DND-41 (cell line): ENCODE results near the gene ANKRD23.
A peak's percentile ranks its signal among the peaks of the same experiment; 100 is the strongest.

Experiments
- ATAC-seq: fragments of 200-7000 bp; cut with Tn5 transposase; 3 replicates; pipeline ENCODE4 v1.9.1; 2021; ENCODE audit warnings: low read depth; ENCODE audit not compliant: insufficient read depth
- DNase-seq: peaks from one replicate; pipeline ENCODE4 v3.0.0-alpha.2; 2020
- H2AFZ ChIP-seq: 2 replicates; pipeline ENCODE4 v1.6.0; 2012; ENCODE audit warnings: low read depth, low read length
- H3K27ac ChIP-seq: 2 replicates; pipeline ENCODE4 v1.5.1; 2012; ENCODE audit warnings: low read length, inconsistent platforms
- H3K27me3 ChIP-seq: fragments of 200-600 bp; sonication (generic); 2 replicates; pipeline ENCODE4 v1.6.0; 2012; ENCODE audit warnings: low read length, mild to moderate bottlenecking, inconsistent platforms; ENCODE audit not compliant: insufficient read depth, poor library complexity
- H3K36me3 ChIP-seq: 2 replicates; pipeline ENCODE4 v1.5.1; 2012; ENCODE audit warnings: low read length, inconsistent platforms; ENCODE audit not compliant: insufficient read depth
- H3K4me1 ChIP-seq: 2 replicates; pipeline ENCODE4 v1.5.1; 2012; ENCODE audit warnings: mild to moderate bottlenecking, low read length; ENCODE audit not compliant: insufficient read depth
- H3K4me2 ChIP-seq: 2 replicates; pipeline ENCODE4 v1.6.0; 2012; ENCODE audit warnings: mild to moderate bottlenecking, moderate library complexity, low read length, inconsistent platforms; ENCODE audit not compliant: insufficient read depth
- H3K4me3 ChIP-seq, 2 experiments: fragments of 200-600 bp in 1 of 2; shearing (Covaris generic) in 1 of 2; 2 replicates each; pipeline ENCODE4 v1.5.1; 2012 to 2016; ENCODE audit warnings: inconsistent platforms in 2 of 2, low read length in 2 of 2, mild to moderate bottlenecking in 2 of 2, low read depth in 1 of 2, moderate library complexity in 1 of 2
- H3K79me2 ChIP-seq: 2 replicates; pipeline ENCODE4 v1.6.0; 2012; ENCODE audit warnings: low read length, inconsistent platforms; ENCODE audit not compliant: insufficient read depth
- H3K9ac ChIP-seq: 2 replicates; pipeline ENCODE4 v1.6.0; 2012; ENCODE audit warnings: low read depth, mild to moderate bottlenecking, inconsistent platforms, low read length, moderate library complexity
- H3K9me3 ChIP-seq: 2 replicates; pipeline ENCODE4 v1.5.1; 2012; ENCODE audit warnings: low read length, moderate library complexity, mild to moderate bottlenecking, inconsistent platforms; ENCODE audit not compliant: insufficient read depth, severe bottlenecking
- H4K20me1 ChIP-seq: 2 replicates; pipeline ENCODE4 v1.6.0; 2012; ENCODE audit warnings: low read length; ENCODE audit not compliant: insufficient read depth
- CTCF ChIP-seq: IDR thresholded peaks from 2 replicates; pipeline ENCODE4 v1.5.1; 2012; ENCODE audit warnings: borderline replicate concordance, low read length, moderate library complexity, mild to moderate bottlenecking; ENCODE audit not compliant: poor library complexity, severe bottlenecking; ENCODE audit errors: extremely low read depth
- EZH2 ChIP-seq: IDR thresholded peaks from 3 replicates; pipeline ENCODE4 v1.6.1; 2012; ENCODE audit warnings: borderline replicate concordance, low read depth, mild to moderate bottlenecking, moderate library complexity, low read length, inconsistent platforms; ENCODE audit not compliant: severe bottlenecking

ANKRD23 gene

GRCh38 chr2:96866986-96867755 lies 23.4 kb upstream of the ANKRD23 start:
- Histone ChIP-seq H3K9ac (no peak overlapping the region), H3K79me2 (no peaks in the 10 kb centered on the region), H2AFZ (no peak overlapping the region), H3K36me3 (no peaks in the 10 kb centered on the region), H4K20me1 (peaks cover 3% of the 10 kb centered on the region; the same call in 1 of the 2 replicates), H3K4me2 (no peak overlapping the region), H3K27ac (no peak overlapping the region), H3K4me3 (no peak overlapping the region), H3K27me3 (no peaks in the 10 kb centered on the region), H3K9me3 (no peaks in the 10 kb centered on the region), H3K4me1 (no peaks in the 10 kb centered on the region)
- DNase-seq (no peak), ATAC-seq (0 out of 3 replicates have a peak, but pooled peaks have one; percentile 22)
- TF ChIP-seq CTCF (no peak), EZH2 (no peak)

GRCh38 chr2:96866586-96866985 lies 22.8 kb upstream of the ANKRD23 start:
- no peak overlapping the region for H3K4me3 ChIP-seq
- H4K20me1 ChIP-seq = peaks cover 3% of the 10 kb centered on the region; the same call in 1 of the 2 replicates
- no peaks in the 10 kb centered on the region for H3K36me3 ChIP-seq
- H3K4me1 ChIP-seq = no peaks in the 10 kb centered on the region
- H3K27me3 ChIP-seq = no peaks in the 10 kb centered on the region
- H2AFZ ChIP-seq = no peak overlapping the region
- no peaks in the 10 kb centered on the region for H3K79me2 ChIP-seq
- TF ChIP-seq CTCF (no peak), EZH2 (no peak)
- no peak overlapping the region for H3K9ac ChIP-seq
- H3K9me3 ChIP-seq = no peaks in the 10 kb centered on the region
- H3K4me2 ChIP-seq = no peak overlapping the region
- no peak for DNase-seq
- no peak overlapping the region for H3K27ac ChIP-seq
- ATAC-seq = no peak

- H3K27me3 ChIP-seq = no peaks in the 10 kb centered on the region
- peaks cover 3% of the 10 kb centered on the region; the same call in 1 of the 2 replicates for H4K20me1 ChIP-seq
- DNase-seq = no peak
- H2AFZ ChIP-seq = no peak overlapping the region
- no peak overlapping the region for H3K4me2 ChIP-seq
- H3K36me3 ChIP-seq = no peaks in the 10 kb centered on the region
- no peak overlapping the region for H3K4me3 ChIP-seq
- TF ChIP-seq CTCF = no peak
- no peak for TF ChIP-seq EZH2
- H3K9ac ChIP-seq = no peak overlapping the region
- no peaks in the 10 kb centered on the region for H3K4me1 ChIP-seq
- H3K79me2 ChIP-seq = no peaks in the 10 kb centered on the region
- H3K27ac ChIP-seq = no peak overlapping the region
- H3K9me3 ChIP-seq = no peaks in the 10 kb centered on the region
- no peak for ATAC-seq
Measured at GRCh38 chr2:96866149-96866548, 22.3 kb upstream of the ANKRD23 start.
